OCI-LY7 (cell line): ENCODE measurements around the gene LRRC2. TPM values are rescaled to one million over a fixed set of nuclear protein-coding genes. Genes with fewer than 3 reads are reported as not detected.

ENCODE experiments used
- BruUV-seq: library from RNA; stranded (reverse); fragments of 400-500 nt; replicated peaks from 2 replicates; lab custom pipeline; 2021; lab: Mats Ljungman, UMichigan
- CTCF ChIA-PET: fragments of 300-600 bp; sonication (Branson Sonifier 250); formaldehyde crosslinking; loops from one replicate; lab custom pipeline; 2022; ENCODE audit warnings: antibody characterized with exemption; ENCODE audit not compliant: unreplicated experiment; lab: Charles Lee
- POLR2A ChIA-PET: fragments of 300-600 bp; sonication (Branson Sonifier 250); formaldehyde crosslinking; loops from one replicate; lab custom pipeline; 2022; ENCODE audit warnings: antibody characterized with exemption; lab: Charles Lee
- DNase-seq: peaks from one replicate; pipeline ENCODE4 v3.0.0-alpha.2; 2015; ENCODE audit warnings: low spot score
- H2AFZ ChIP-seq: fragments of 200-600 bp; sonication (generic), shearing (Covaris generic); 2 replicates; pipeline ENCODE4 v1.6.1; 2014; ENCODE audit warnings: mild to moderate bottlenecking, antibody characterized with exemption, low read length, moderate library complexity
- H3K27ac ChIP-seq: fragments of 200-600 bp; sonication (generic); 2 replicates; pipeline ENCODE4 v1.5.1; 2014; ENCODE audit warnings: mixed run types, low read depth, mild to moderate bottlenecking, moderate library complexity, low read length, inconsistent platforms; ENCODE audit not compliant: poor library complexity, severe bottlenecking
- H3K36me3 ChIP-seq: fragments of 200-600 bp; sonication (generic); 2 replicates; pipeline ENCODE4 v1.6.1; 2014; ENCODE audit warnings: mild to moderate bottlenecking, antibody characterized with exemption, low read length, moderate library complexity, mixed read lengths; ENCODE audit not compliant: insufficient read depth
- H3K4me1 ChIP-seq: fragments of 200-600 bp; sonication (generic); 2 replicates; pipeline ENCODE4 v1.5.1; 2014; ENCODE audit warnings: mild to moderate bottlenecking, low read length; ENCODE audit not compliant: insufficient read depth, poor library complexity, severe bottlenecking
- H3K4me2 ChIP-seq: fragments of 200-600 bp; sonication (generic); 2 replicates; pipeline ENCODE4 v1.6.1; 2014; ENCODE audit warnings: mild to moderate bottlenecking, low read length
- H3K4me3 ChIP-seq: fragments of 200-600 bp; sonication (generic); 2 replicates; pipeline ENCODE4 v1.5.1; 2014; ENCODE audit warnings: mild to moderate bottlenecking, low read depth, low read length; ENCODE audit not compliant: poor library complexity, severe bottlenecking
- H3K79me2 ChIP-seq: fragments of 200-600 bp; sonication (generic); 2 replicates; pipeline ENCODE4 v1.6.1; 2016; ENCODE audit warnings: low read depth, mild to moderate bottlenecking, low read length, moderate library complexity, mixed read lengths; ENCODE audit not compliant: insufficient read depth
- H3K9me2 ChIP-seq: fragments of 200-600 bp; sonication (generic); 2 replicates; pipeline ENCODE4 v1.6.1; 2016; ENCODE audit warnings: mild to moderate bottlenecking, low read length, mixed read lengths; ENCODE audit not compliant: insufficient read depth
- H3K9me3 ChIP-seq: fragments of 200-600 bp; sonication (generic); 2 replicates; pipeline ENCODE4 v1.6.1; 2014; ENCODE audit warnings: mild to moderate bottlenecking, mixed run types, low read length, mixed read lengths
- H4K20me1 ChIP-seq: fragments of 200-600 bp; sonication (generic); 2 replicates; pipeline ENCODE4 v1.6.1; 2014; ENCODE audit warnings: mild to moderate bottlenecking, antibody characterized with exemption, low read length, moderate library complexity, mixed read lengths; ENCODE audit not compliant: insufficient read depth
- CTCF ChIP-seq: fragments of 200-600 bp; sonication (generic); conservative IDR thresholded peaks from 2 replicates; pipeline ENCODE4 v1.5.1; 2014; ENCODE audit warnings: mild to moderate bottlenecking, antibody characterized with exemption, low read length, moderate library complexity, mixed read lengths
- EZH2phosphoT487 ChIP-seq: fragments of 200-600 bp; sonication (generic); IDR thresholded peaks from 2 replicates; pipeline ENCODE4 v1.6.1; 2018; ENCODE audit warnings: low read depth, borderline replicate concordance, mild to moderate bottlenecking, mixed run types, antibody characterized with exemption, low read length, moderate library complexity, mixed read lengths
- intact Hi-C: fragments of 100-400 bp; cut with micrococcal nuclease; formaldehyde crosslinking; loops from one replicate; pipeline ENCODE4 v1.10.0; 2022; ENCODE audit not compliant: unreplicated experiment
- total RNA-seq, 2 experiments: library from RNA; depleted of rRNA in 1 of 2; stranded (reverse); fragments of >200 nt in 1 of 2; shearing (Covaris generic) in 1 of 2; gene quantifications; 2 replicates each; pipeline ENCODE4 v1.2.3, GENCODE V29; 2014 to 2022

The LRRC2 gene
- total RNA-seq, 2 experiments from 2014 or later = 1.9 to 2.0 TPM

GRCh38 chr3:46585799-46586693, 19.9 kb upstream of the LRRC2 start:
- BruUV-seq = no TSS peak
- ChIA-PET CTCF (no interaction called here), POLR2A (interaction anchor here (1.1 to 1.3 kb wide), 2 partner anchors 16 to 109 kb away, joined by 3 read pairs; no protein-coding TSS in a partner anchor)
- no peaks in the 10 kb centered on the region for H3K9me3 ChIP-seq
- no peaks in the 10 kb centered on the region for H3K36me3 ChIP-seq
- DNase-seq = no peak
- no peak overlapping the region for H2AFZ ChIP-seq
- H3K9me2 ChIP-seq = no peaks in the 10 kb centered on the region
- no peaks in the 10 kb centered on the region for H4K20me1 ChIP-seq
- no peaks in the 10 kb centered on the region for H3K79me2 ChIP-seq
- intact Hi-C loops = no loop called here
- H3K4me1 ChIP-seq = no peaks in the 10 kb centered on the region
- no peak for TF ChIP-seq EZH2phosphoT487
- no peak for TF ChIP-seq CTCF
- no peak overlapping the region for H3K27ac ChIP-seq
- H3K4me2 ChIP-seq = no peak overlapping the region
- no peak overlapping the region for H3K4me3 ChIP-seq

GRCh38 chr3:46584598-46585467, 18.7 kb upstream of the LRRC2 start:
- Histone ChIP-seq H3K79me2 (no peaks in the 10 kb centered on the region), H2AFZ (no peak overlapping the region), H4K20me1 (no peaks in the 10 kb centered on the region), H3K4me1 (no peaks in the 10 kb centered on the region), H3K36me3 (no peaks in the 10 kb centered on the region), H3K9me2 (no peaks in the 10 kb centered on the region), H3K27ac (no peak overlapping the region), H3K4me3 (no peak overlapping the region), H3K9me3 (no peaks in the 10 kb centered on the region), H3K4me2 (no peak overlapping the region)
- no peak for DNase-seq
- POLR2A ChIA-PET = no interaction called here
- no TSS peak for BruUV-seq
- TF ChIP-seq EZH2phosphoT487 (no peak), CTCF (no peak)
- intact Hi-C loops = no loop called here
- CTCF ChIA-PET = no interaction called here
